ENCODE data around the gene HPD.

DNA sequence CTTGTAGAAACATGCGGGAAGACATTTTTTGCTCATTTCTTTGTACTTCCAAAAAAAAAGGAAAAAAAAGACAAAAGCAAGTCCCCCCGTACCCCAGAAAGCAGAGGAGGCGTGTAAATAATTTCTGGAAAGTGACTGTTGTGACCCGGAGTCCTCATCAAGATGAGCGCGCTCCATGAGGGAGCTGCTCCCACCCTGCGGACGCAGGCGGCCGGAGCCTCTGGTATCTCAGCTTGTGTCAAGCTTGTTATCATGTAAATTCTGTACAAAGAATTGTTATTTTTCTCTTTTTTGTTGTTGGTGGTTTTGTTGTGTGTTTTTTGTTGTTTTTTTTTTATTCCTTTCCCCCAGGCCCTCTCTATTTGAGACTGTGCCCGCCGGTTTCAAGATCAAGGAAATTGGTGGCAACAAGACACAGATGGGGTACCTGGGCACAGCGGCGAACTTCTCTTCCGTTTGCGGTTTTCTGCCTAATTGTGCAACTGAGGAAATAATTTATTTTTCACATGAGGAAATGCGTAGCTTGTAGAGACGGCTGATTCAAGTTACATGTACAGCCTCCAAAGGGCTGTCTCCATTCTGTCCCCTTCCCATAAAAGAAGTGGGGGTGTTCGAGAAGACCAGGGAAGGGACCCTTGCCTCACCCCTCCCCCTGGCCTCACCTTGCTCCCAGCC lies 27.0 kb downstream of the HPD start:
- no peak for TF ChIP-seq EZH2 (IDR thresholded peaks at IDR 0.05; ENCODE audit: borderline replicate concordance, low read depth, low read length, severe bottlenecking)
- TF ChIP-seq, protein P1, sequence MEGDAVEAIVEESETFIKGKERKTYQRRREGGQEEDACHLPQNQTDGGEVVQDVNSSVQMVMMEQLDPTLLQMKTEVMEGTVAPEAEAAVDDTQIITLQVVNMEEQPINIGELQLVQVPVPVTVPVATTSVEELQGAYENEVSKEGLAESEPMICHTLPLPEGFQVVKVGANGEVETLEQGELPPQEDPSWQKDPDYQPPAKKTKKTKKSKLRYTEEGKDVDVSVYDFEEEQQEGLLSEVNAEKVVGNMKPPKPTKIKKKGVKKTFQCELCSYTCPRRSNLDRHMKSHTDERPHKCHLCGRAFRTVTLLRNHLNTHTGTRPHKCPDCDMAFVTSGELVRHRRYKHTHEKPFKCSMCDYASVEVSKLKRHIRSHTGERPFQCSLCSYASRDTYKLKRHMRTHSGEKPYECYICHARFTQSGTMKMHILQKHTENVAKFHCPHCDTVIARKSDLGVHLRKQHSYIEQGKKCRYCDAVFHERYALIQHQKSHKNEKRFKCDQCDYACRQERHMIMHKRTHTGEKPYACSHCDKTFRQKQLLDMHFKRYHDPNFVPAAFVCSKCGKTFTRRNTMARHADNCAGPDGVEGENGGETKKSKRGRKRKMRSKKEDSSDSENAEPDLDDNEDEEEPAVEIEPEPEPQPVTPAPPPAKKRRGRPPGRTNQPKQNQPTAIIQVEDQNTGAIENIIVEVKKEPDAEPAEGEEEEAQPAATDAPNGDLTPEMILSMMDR (IDR thresholded peaks at IDR 0.05; ENCODE audit: borderline replicate concordance, extremely low read depth, low read length, poor library complexity, severe bottlenecking) = no peak
